Measurements from ENCODE around the gene MCF2L. TPM values are rescaled to one million over a fixed set of nuclear protein-coding genes. Genes with fewer than 3 reads are reported as not detected.

The MCF2L gene
- total RNA-seq, 1 donor from 2014 or later = 5.6 TPM

GRCh38 chr13:112958127-112958989 is 10.7 kb upstream of the MCF2L start:
- peaks cover 45% of the 10 kb centered on the region for H3K27me3 Mint-ChIP-seq (ENCODE audit: unreplicated experiment)
- TF ChIP-seq, protein P1, sequence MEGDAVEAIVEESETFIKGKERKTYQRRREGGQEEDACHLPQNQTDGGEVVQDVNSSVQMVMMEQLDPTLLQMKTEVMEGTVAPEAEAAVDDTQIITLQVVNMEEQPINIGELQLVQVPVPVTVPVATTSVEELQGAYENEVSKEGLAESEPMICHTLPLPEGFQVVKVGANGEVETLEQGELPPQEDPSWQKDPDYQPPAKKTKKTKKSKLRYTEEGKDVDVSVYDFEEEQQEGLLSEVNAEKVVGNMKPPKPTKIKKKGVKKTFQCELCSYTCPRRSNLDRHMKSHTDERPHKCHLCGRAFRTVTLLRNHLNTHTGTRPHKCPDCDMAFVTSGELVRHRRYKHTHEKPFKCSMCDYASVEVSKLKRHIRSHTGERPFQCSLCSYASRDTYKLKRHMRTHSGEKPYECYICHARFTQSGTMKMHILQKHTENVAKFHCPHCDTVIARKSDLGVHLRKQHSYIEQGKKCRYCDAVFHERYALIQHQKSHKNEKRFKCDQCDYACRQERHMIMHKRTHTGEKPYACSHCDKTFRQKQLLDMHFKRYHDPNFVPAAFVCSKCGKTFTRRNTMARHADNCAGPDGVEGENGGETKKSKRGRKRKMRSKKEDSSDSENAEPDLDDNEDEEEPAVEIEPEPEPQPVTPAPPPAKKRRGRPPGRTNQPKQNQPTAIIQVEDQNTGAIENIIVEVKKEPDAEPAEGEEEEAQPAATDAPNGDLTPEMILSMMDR (IDR thresholded peaks at IDR 0.05) = no peak
- no peaks in the 10 kb centered on the region for H3K9me3 Mint-ChIP-seq (ENCODE audit: unreplicated experiment)
- H3K27ac Mint-ChIP-seq (ENCODE audit: unreplicated experiment) = no peak overlapping the region
- no peak overlapping the region for H3K4me3 Mint-ChIP-seq (ENCODE audit: unreplicated experiment)
- H3K4me1 Mint-ChIP-seq (ENCODE audit: unreplicated experiment) = peaks cover 11% of the 10 kb centered on the region
- no peaks in the 10 kb centered on the region for H3K36me3 Mint-ChIP-seq (ENCODE audit: unreplicated experiment)
- DNase-seq (ENCODE audit: extremely low spot score, unreplicated experiment) = no peak

DNA sequence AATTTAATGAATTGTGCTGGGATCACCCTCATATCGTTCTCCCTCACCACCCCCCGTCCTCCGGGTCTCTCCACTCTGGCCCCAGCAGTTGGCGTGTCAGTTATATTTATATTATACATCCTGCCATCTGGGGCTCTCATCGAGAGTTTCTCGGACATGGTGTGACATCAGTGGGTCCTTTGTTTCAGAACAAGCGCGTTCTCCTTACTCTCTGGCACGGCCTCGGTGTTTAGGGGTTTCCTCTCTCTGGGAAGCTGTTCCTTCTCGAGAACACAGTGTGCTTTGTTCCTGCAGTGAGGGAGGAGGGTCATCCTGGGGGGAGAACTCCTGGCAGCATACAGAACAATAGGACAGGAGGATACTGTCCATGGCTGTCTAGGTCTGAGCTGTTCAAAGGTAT is 9.8 kb upstream of the MCF2L start:
- Mint-ChIP-seq H3K4me3 (ENCODE audit: unreplicated experiment) (no peak overlapping the region), H3K27ac (ENCODE audit: unreplicated experiment) (no peak overlapping the region), H3K36me3 (ENCODE audit: unreplicated experiment) (no peaks in the 10 kb centered on the region)

DNA sequence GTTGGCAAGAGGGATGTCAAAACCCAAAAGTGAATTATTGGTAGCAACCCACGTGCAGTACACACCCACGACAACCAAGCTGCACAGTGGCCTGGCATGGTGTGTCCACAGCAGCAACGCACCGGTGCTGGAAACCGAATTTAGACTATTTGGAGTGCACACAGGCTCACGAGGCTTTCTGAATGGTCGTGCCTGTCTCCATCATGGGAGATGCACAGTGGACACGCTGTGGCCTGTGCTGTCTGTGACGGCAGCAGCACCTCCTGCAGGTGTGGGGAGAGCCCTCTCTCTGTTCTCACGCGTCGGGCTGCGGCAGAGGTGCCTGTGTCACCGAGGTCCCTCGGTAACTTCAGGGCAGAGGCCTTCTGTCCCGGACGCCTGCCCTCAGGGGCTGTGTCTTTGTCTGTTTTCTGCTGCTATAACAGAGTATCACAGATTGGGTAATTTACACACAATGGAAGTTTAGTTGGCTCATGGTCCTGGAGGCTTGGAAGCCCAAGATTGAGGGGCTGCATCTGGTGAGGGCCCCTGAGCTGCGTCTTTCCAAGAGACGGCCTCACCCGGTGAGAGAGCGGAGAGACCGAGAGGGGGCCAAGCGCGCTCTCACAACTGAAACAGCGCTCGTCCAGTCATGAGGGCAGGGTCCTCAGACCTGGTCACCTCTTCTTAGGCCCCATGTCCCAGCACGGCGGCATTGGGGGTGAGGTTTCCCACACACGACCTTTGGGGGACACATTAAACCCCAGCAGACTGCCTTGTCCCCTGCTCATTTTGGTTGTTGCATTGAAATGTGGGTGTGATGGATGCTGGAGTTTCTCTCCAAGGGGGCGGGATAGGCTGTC is 9.1 kb upstream of the MCF2L start:
- no peaks in the 10 kb centered on the region for H3K9me3 Mint-ChIP-seq (ENCODE audit: unreplicated experiment)
- no peak for DNase-seq (ENCODE audit: extremely low spot score, unreplicated experiment)
- no peak overlapping the region for H3K4me3 Mint-ChIP-seq (ENCODE audit: unreplicated experiment)
- TF ChIP-seq, protein P1 (IDR thresholded peaks at IDR 0.05) = no peak
- H3K4me1 Mint-ChIP-seq (ENCODE audit: unreplicated experiment) = peaks cover 11% of the 10 kb centered on the region
- H3K36me3 Mint-ChIP-seq (ENCODE audit: unreplicated experiment) = no peaks in the 10 kb centered on the region
- peaks cover 45% of the 10 kb centered on the region for H3K27me3 Mint-ChIP-seq (ENCODE audit: unreplicated experiment)
- H3K27ac Mint-ChIP-seq (ENCODE audit: unreplicated experiment) = no peak overlapping the region

More for the DNA sequence above, 9.8 kb upstream of the MCF2L start:
- DNase-seq (ENCODE audit: extremely low spot score, unreplicated experiment) = no peak
- peaks cover 11% of the 10 kb centered on the region for H3K4me1 Mint-ChIP-seq (ENCODE audit: unreplicated experiment)
- peaks cover 43% of the 10 kb centered on the region for H3K27me3 Mint-ChIP-seq (ENCODE audit: unreplicated experiment)
- no peaks in the 10 kb centered on the region for H3K9me3 Mint-ChIP-seq (ENCODE audit: unreplicated experiment)
- TF ChIP-seq, protein P1 (IDR thresholded peaks at IDR 0.05) = no peak

GRCh38 chr13:112960706-112961105 is 8.3 kb upstream of the MCF2L start:
- peaks cover 53% of the 10 kb centered on the region for H3K27me3 Mint-ChIP-seq (ENCODE audit: unreplicated experiment)
- H3K4me1 Mint-ChIP-seq (ENCODE audit: unreplicated experiment) = peaks cover 11% of the 10 kb centered on the region
- no peak overlapping the region for H3K27ac Mint-ChIP-seq (ENCODE audit: unreplicated experiment)
- DNase-seq (ENCODE audit: extremely low spot score, unreplicated experiment) = no peak
- no peak overlapping the region for H3K4me3 Mint-ChIP-seq (ENCODE audit: unreplicated experiment)
- TF ChIP-seq, protein P1 (IDR thresholded peaks at IDR 0.05) = no peak
- H3K9me3 Mint-ChIP-seq (ENCODE audit: unreplicated experiment) = no peaks in the 10 kb centered on the region
- H3K36me3 Mint-ChIP-seq (ENCODE audit: unreplicated experiment) = no peaks in the 10 kb centered on the region

Data from osteocyte (in vitro differentiated cells).